Measurements from ENCODE around the gene ID4. TPM values are rescaled to one million over a fixed set of nuclear protein-coding genes. Genes with fewer than 3 reads are reported as not detected.

The ID4 gene
- total RNA-seq, 1 donor from 2014 or later, result not detected

DNA sequence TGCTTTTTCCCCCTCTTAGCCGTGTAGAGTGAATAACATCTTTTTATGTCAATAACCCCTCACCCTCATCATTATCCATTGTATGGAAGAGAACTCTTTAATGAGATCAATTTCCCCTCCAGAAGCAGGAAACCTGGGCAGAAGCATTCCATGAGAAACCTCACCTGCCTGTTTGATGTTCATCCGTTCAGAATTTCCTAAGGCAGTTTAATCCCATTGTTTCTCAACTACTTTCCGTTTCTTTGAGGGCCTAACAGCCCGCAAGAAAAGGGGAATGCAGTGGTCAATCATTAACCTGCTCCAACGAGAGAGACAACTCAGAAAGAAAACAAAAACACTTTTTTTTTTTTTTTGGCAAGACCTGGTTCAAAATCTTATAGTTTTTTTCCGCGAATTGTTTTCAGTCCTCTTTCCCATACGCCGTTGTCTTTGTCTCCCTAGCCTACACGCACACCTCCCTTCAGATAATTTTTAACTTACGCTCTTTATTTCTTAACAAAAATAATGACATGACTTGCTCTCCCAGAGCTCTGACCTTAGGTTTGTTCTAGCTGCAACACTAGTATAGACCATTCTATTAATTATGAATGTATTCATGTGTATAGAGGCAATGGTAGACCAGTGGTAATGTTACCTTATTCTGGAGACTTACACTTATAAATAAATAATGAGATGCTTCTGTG is 25.6 kb upstream of the ID4 start:
- Mint-ChIP-seq H3K27ac (no peak overlapping the region), H3K4me3 (no peak overlapping the region), H3K4me1 (no peaks in the 10 kb centered on the region), H3K36me3 (ENCODE audit: low read depth) (no peaks in the 10 kb centered on the region), H3K9me3 (no peaks in the 10 kb centered on the region), H3K27me3 (no peaks in the 10 kb centered on the region)
- DNase-seq, result no peak
- intact Hi-C loops (cut with micrococcal nuclease), result no loop called here

GRCh38 chr6:19812512-19813119 is 24.6 kb upstream of the ID4 start:
- Mint-ChIP-seq H3K9me3 (no peaks in the 10 kb centered on the region), H3K27ac (no peak overlapping the region), H3K4me3 (no peak overlapping the region), H3K4me1 (no peaks in the 10 kb centered on the region), H3K27me3 (no peaks in the 10 kb centered on the region), H3K36me3 (ENCODE audit: low read depth) (no peaks in the 10 kb centered on the region)
- intact Hi-C loops (cut with micrococcal nuclease), result no loop called here
- DNase-seq, result no peak

DNA sequence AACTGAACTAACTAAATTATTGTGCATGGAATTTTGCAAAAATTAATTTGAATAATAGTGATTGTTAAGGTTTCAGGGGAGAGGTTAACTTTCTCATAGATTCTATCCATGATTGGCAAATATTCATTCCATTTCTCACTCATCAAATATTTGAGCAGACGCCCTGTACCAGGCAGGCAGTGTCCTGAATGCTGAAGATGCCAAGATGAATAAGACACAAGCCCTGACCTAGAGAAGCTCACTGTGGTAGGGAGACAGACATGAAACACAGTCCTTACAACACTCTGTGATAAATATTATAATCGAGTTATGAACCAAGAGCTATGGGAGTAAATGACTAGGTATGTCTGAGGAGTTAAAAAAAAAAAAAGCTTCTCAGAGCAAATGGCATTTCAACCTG is 18.4 kb upstream of the ID4 start:
- no peaks in the 10 kb centered on the region for H3K27me3 Mint-ChIP-seq
- no peak for DNase-seq

GRCh38 chr6:19824058-19824807 is 12.9 kb upstream of the ID4 start:
- intact Hi-C loops (cut with micrococcal nuclease), result no loop called here
- Mint-ChIP-seq H3K27ac (no peak overlapping the region), H3K36me3 (ENCODE audit: low read depth) (no peaks in the 10 kb centered on the region), H3K9me3 (no peaks in the 10 kb centered on the region), H3K27me3 (no peaks in the 10 kb centered on the region), H3K4me1 (no peaks in the 10 kb centered on the region), H3K4me3 (no peak overlapping the region)
- no peak for DNase-seq

More for the DNA sequence above, 18.4 kb upstream of the ID4 start:
- no peak overlapping the region for H3K27ac Mint-ChIP-seq
- no peaks in the 10 kb centered on the region for H3K36me3 Mint-ChIP-seq (ENCODE audit: low read depth)
- H3K9me3 Mint-ChIP-seq, result no peaks in the 10 kb centered on the region
- intact Hi-C loops (cut with micrococcal nuclease), result no loop called here
- H3K4me1 Mint-ChIP-seq, result no peaks in the 10 kb centered on the region
- no peak overlapping the region for H3K4me3 Mint-ChIP-seq

- Mint-ChIP-seq H3K4me3 (no peak overlapping the region), H3K9me3 (no peaks in the 10 kb centered on the region), H3K4me1 (no peaks in the 10 kb centered on the region), H3K27ac (no peak overlapping the region), H3K36me3 (ENCODE audit: low read depth) (no peaks in the 10 kb centered on the region), H3K27me3 (peaks cover 1% of the 10 kb centered on the region)
- intact Hi-C loops (cut with micrococcal nuclease), result no loop called here
- no peak for DNase-seq
These were observed 9.9 kb upstream of the ID4 start for GRCh38 chr6:19827247-19827646.

DNA sequence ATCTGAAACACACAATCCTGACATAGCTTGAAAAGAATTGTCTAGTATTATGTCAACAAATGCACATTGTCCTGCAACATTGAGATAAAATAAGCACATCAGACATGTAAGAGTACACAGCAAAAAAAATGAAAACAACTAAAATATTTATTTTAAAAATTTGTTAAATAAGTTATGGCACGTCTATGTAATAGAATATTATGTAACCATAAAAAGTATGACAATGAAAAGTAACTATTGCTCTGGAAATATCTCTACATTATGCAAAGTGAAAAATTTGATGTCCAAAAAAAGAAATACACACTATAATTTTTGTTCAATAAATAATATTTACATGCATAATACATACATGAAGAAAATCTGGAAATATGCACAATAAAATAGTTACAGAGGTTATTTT is 9.3 kb upstream of the ID4 start:
- Mint-ChIP-seq H3K36me3 (ENCODE audit: low read depth) (no peaks in the 10 kb centered on the region), H3K4me3 (no peak overlapping the region), H3K9me3 (no peaks in the 10 kb centered on the region), H3K27me3 (peaks cover 1% of the 10 kb centered on the region), H3K4me1 (no peaks in the 10 kb centered on the region), H3K27ac (no peak overlapping the region)
- DNase-seq, result no peak
- intact Hi-C loops (cut with micrococcal nuclease), result no loop called here

GRCh38 chr6:19830171-19830570 is 7.0 kb upstream of the ID4 start:
- H3K36me3 Mint-ChIP-seq (ENCODE audit: low read depth), result no peaks in the 10 kb centered on the region
- no peak for DNase-seq
- intact Hi-C loops (cut with micrococcal nuclease), result no loop called here
- no peaks in the 10 kb centered on the region for H3K4me1 Mint-ChIP-seq
- no peak overlapping the region for H3K27ac Mint-ChIP-seq
- no peak overlapping the region for H3K4me3 Mint-ChIP-seq
- peaks cover 15% of the 10 kb centered on the region for H3K27me3 Mint-ChIP-seq
- no peaks in the 10 kb centered on the region for H3K9me3 Mint-ChIP-seq

DNA sequence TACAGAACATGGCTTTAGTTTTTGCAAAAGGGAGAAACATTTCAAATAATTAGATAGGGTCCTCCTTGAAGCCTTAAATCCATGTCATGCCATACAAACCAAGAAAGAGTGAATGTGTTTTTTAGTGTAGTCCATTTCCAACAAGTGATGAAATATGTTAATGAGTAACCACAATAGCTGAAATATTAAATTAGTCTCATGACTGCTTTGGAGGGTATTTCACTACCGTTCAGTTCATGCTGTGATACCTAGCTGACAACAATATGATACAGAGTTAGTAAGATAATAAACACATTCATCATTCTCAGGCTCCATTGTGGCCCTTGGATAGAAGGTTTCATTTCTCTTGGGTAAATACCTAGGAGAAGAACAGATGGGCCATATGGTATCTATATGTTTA is 5.8 kb upstream of the ID4 start:
- no peak for DNase-seq
- H3K4me3 Mint-ChIP-seq, result no peak overlapping the region
- H3K9me3 Mint-ChIP-seq, result no peaks in the 10 kb centered on the region
- intact Hi-C loops (cut with micrococcal nuclease), result no loop called here
- no peak overlapping the region for H3K27ac Mint-ChIP-seq
- H3K27me3 Mint-ChIP-seq, result peaks cover 24% of the 10 kb centered on the region
- no peaks in the 10 kb centered on the region for H3K36me3 Mint-ChIP-seq (ENCODE audit: low read depth)
- no peaks in the 10 kb centered on the region for H3K4me1 Mint-ChIP-seq

- Mint-ChIP-seq H3K27ac (no peak overlapping the region), H3K4me3 (no peak overlapping the region), H3K4me1 (no peaks in the 10 kb centered on the region), H3K9me3 (no peaks in the 10 kb centered on the region), H3K36me3 (ENCODE audit: low read depth) (no peaks in the 10 kb centered on the region), H3K27me3 (peaks cover 35% of the 10 kb centered on the region)
- intact Hi-C loops (cut with micrococcal nuclease), result no loop called here
- no peak for DNase-seq
These were observed 3.2 kb upstream of the ID4 start for GRCh38 chr6:19833947-19834346.

GRCh38 chr6:19834858-19835257 is 2.3 kb upstream of the ID4 start:
- Mint-ChIP-seq H3K4me1 (no peaks in the 10 kb centered on the region), H3K27me3 (peaks cover 43% of the 10 kb centered on the region), H3K27ac (no peak overlapping the region), H3K9me3 (no peaks in the 10 kb centered on the region), H3K36me3 (ENCODE audit: low read depth) (peaks cover 2% of the 10 kb centered on the region), H3K4me3 (no peak overlapping the region)
- DNase-seq, result no peak
- intact Hi-C loops (cut with micrococcal nuclease), result no loop called here

GRCh38 chr6:19835605-19836004 is 1.6 kb upstream of the ID4 start:
- H3K27me3 Mint-ChIP-seq, result peaks cover 50% of the 10 kb centered on the region
- DNase-seq, result no peak
- H3K4me3 Mint-ChIP-seq, result no peak overlapping the region
- H3K9me3 Mint-ChIP-seq, result no peaks in the 10 kb centered on the region
- peaks cover 2% of the 10 kb centered on the region for H3K36me3 Mint-ChIP-seq (ENCODE audit: low read depth)
- intact Hi-C loops (cut with micrococcal nuclease), result no loop called here
- H3K27ac Mint-ChIP-seq, result no peak overlapping the region
- no peaks in the 10 kb centered on the region for H3K4me1 Mint-ChIP-seq

DNA sequence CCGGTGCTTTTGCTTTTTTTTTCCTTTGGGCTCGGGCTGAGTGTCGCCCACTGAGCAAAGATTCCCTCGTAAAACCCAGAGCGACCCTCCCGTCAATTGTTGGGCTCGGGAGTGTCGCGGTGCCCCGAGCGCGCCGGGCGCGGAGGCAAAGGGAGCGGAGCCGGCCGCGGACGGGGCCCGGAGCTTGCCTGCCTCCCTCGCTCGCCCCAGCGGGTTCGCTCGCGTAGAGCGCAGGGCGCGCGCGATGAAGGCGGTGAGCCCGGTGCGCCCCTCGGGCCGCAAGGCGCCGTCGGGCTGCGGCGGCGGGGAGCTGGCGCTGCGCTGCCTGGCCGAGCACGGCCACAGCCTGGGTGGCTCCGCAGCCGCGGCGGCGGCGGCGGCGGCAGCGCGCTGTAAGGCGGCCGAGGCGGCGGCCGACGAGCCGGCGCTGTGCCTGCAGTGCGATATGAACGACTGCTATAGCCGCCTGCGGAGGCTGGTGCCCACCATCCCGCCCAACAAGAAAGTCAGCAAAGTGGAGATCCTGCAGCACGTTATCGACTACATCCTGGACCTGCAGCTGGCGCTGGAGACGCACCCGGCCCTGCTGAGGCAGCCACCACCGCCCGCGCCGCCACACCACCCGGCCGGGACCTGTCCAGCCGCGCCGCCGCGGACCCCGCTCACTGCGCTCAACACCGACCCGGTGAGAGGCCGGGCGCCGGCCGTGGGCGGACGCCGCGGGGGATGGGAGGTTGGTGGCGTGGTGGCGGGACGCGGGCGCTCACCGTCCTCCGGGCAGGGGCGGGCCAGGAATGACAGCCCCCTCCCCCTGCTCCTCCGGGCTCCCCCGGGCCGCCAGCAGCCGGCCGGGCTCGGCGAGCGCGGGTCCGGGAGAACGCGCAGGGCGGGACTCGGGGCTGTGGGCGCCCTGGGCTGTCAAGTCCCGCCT is 606 bp downstream of the ID4 start:
- DNase-seq, result no peak
- intact Hi-C loops (cut with micrococcal nuclease), result no loop called here

GRCh38 chr6:19838442-19839236 is 1.5 kb downstream of the ID4 start:
- no peaks in the 10 kb centered on the region for H3K4me1 Mint-ChIP-seq
- H3K36me3 Mint-ChIP-seq (ENCODE audit: low read depth), result peaks cover 2% of the 10 kb centered on the region
- no peak for DNase-seq
- intact Hi-C loops (cut with micrococcal nuclease), result no loop called here
- peaks cover 57% of the 10 kb centered on the region for H3K27me3 Mint-ChIP-seq
- H3K27ac Mint-ChIP-seq, result no peak overlapping the region
- no peak overlapping the region for H3K4me3 Mint-ChIP-seq
- no peaks in the 10 kb centered on the region for H3K9me3 Mint-ChIP-seq

More for the DNA sequence above, 606 bp downstream of the ID4 start:
- no peak overlapping the region for H3K27ac Mint-ChIP-seq
- no peaks in the 10 kb centered on the region for H3K9me3 Mint-ChIP-seq
- H3K4me1 Mint-ChIP-seq, result no peaks in the 10 kb centered on the region
- H3K27me3 Mint-ChIP-seq, result peaks cover 55% of the 10 kb centered on the region
- H3K4me3 Mint-ChIP-seq, result no peak overlapping the region
- peaks cover 2% of the 10 kb centered on the region for H3K36me3 Mint-ChIP-seq (ENCODE audit: low read depth)
